H9 (cell line): ENCODE measurements around the gene PHGDH. TPM values are rescaled to one million over a fixed set of nuclear protein-coding genes. Genes with fewer than 3 reads are reported as not detected.

Source experiments
- DNase-seq: peaks from one replicate; pipeline ENCODE4 v3.0.0-alpha.2; 2017
- H2AFZ ChIP-seq: one replicate; pipeline ENCODE4 v1.6.1; 2013; ENCODE audit warnings: mild to moderate bottlenecking, low read length, control low read depth, moderate library complexity
- H2AK5ac ChIP-seq: 2 replicates; pipeline ENCODE4 v1.6.1; 2013; ENCODE audit warnings: low read length, control low read depth, mixed read lengths; ENCODE audit not compliant: insufficient read length
- H2BK120ac ChIP-seq: one replicate; pipeline ENCODE4 v1.6.1; 2013; ENCODE audit warnings: low read depth, mild to moderate bottlenecking, low read length, control low read depth, inconsistent platforms; ENCODE audit not compliant: poor library complexity, severe bottlenecking
- H2BK12ac ChIP-seq: 2 replicates; pipeline ENCODE4 v1.6.1; 2013; ENCODE audit warnings: low read length, control low read depth, mixed read lengths, low read depth; ENCODE audit not compliant: insufficient read length
- H2BK15ac ChIP-seq: 2 replicates; pipeline ENCODE4 v1.6.1; 2013; ENCODE audit warnings: low read depth, low read length, control low read depth
- H2BK20ac ChIP-seq: one replicate; pipeline ENCODE4 v1.6.1; 2013; ENCODE audit warnings: low read depth, mild to moderate bottlenecking, low read length, control low read depth, inconsistent platforms; ENCODE audit not compliant: poor library complexity, severe bottlenecking
- H2BK5ac ChIP-seq: 2 replicates; pipeline ENCODE4 v1.6.1; 2013; ENCODE audit warnings: low read length, control low read depth, mixed read lengths; ENCODE audit not compliant: insufficient read length
- H3K14ac ChIP-seq: 2 replicates; pipeline ENCODE4 v1.6.1; 2013; ENCODE audit warnings: low read length, control low read depth; ENCODE audit not compliant: insufficient read depth
- H3K18ac ChIP-seq: 2 replicates; pipeline ENCODE4 v1.6.1; 2013; ENCODE audit warnings: low read depth, mild to moderate bottlenecking, mixed read lengths, low read length, control low read depth; ENCODE audit not compliant: insufficient read length
- H3K23ac ChIP-seq: 2 replicates; pipeline ENCODE4 v1.6.1; 2013; ENCODE audit warnings: low read length, control low read depth, mixed read lengths, low read depth; ENCODE audit not compliant: insufficient read length
- H3K23me2 ChIP-seq: 2 replicates; pipeline ENCODE4 v1.6.1; 2013; ENCODE audit warnings: low read depth, mild to moderate bottlenecking, mixed read lengths, low read length, control low read depth; ENCODE audit not compliant: insufficient read length, poor library complexity, severe bottlenecking
- H3K27ac ChIP-seq: 2 replicates; pipeline ENCODE4 v1.5.1; 2013; ENCODE audit warnings: low read length, control low read depth, mixed read lengths, low read depth; ENCODE audit not compliant: insufficient read length
- H3K27me3 ChIP-seq: 2 replicates; pipeline ENCODE4 v1.6.1; 2013; ENCODE audit warnings: low read length, control low read depth, inconsistent platforms; ENCODE audit not compliant: insufficient read depth
- H3K4ac ChIP-seq: 2 replicates; pipeline ENCODE4 v1.6.1; 2013; ENCODE audit warnings: low read depth, mild to moderate bottlenecking, control low read depth, inconsistent platforms, low read length, moderate library complexity
- H3K4me1 ChIP-seq: 2 replicates; pipeline ENCODE4 v1.6.1; 2013; ENCODE audit warnings: low read length, control low read depth, inconsistent platforms; ENCODE audit not compliant: insufficient read depth
- H3K4me2 ChIP-seq: 2 replicates; pipeline ENCODE4 v1.6.1; 2013; ENCODE audit warnings: low read length, control low read depth, mixed read lengths; ENCODE audit not compliant: insufficient read length, insufficient read depth
- H3K56ac ChIP-seq: 2 replicates; pipeline ENCODE4 v1.6.1; 2013; ENCODE audit warnings: low read depth, mild to moderate bottlenecking, mixed read lengths, low read length, control low read depth; ENCODE audit not compliant: insufficient read length
- H3K79me1 ChIP-seq: 2 replicates; pipeline ENCODE4 v1.6.1; 2013; ENCODE audit warnings: low read depth, mild to moderate bottlenecking, moderate library complexity, low read length, control low read depth, inconsistent platforms; ENCODE audit not compliant: insufficient read depth, poor library complexity, severe bottlenecking
- H3K79me2 ChIP-seq: 2 replicates; pipeline ENCODE4 v1.6.1; 2013; ENCODE audit warnings: low read length, control low read depth, inconsistent platforms; ENCODE audit not compliant: insufficient read depth
- H3K9ac ChIP-seq: 2 replicates; pipeline ENCODE4 v1.6.1; 2013; ENCODE audit warnings: low read length, control low read depth, mixed read lengths; ENCODE audit not compliant: insufficient read length; ENCODE audit errors: extremely low read depth
- H3K9me3 ChIP-seq: one replicate; pipeline ENCODE4 v1.6.1; 2013; ENCODE audit warnings: low read depth, low read length, inconsistent platforms; ENCODE audit not compliant: control insufficient read depth
- H3T11ph ChIP-seq: one replicate; pipeline ENCODE4 v1.6.1; 2013; ENCODE audit warnings: mild to moderate bottlenecking, low read length, control low read depth, inconsistent platforms
- H4K20me1 ChIP-seq: one replicate; pipeline ENCODE4 v1.6.1; 2013; ENCODE audit not compliant: control insufficient read depth, insufficient read length, insufficient read depth
- H4K5ac ChIP-seq: 2 replicates; pipeline ENCODE4 v1.6.1; 2013; ENCODE audit warnings: low read depth, mild to moderate bottlenecking, mixed read lengths, low read length, control low read depth; ENCODE audit not compliant: insufficient read length
- H4K8ac ChIP-seq: replicated peaks from 2 replicates; pipeline ENCODE4 v1.6.1; 2013; ENCODE audit warnings: low read length, control low read depth, mixed read lengths, low read depth; ENCODE audit not compliant: insufficient read length
- H4K91ac ChIP-seq: 2 replicates; pipeline ENCODE4 v1.6.1; 2013; ENCODE audit warnings: low read depth, mild to moderate bottlenecking, moderate library complexity, mixed read lengths, low read length, control low read depth; ENCODE audit not compliant: insufficient read length
- H3K27ac Mint-ChIP-seq, 3 experiments: 2 replicates in 2 of 3; 3 replicates in 1 of 3; pipeline ENCODE4 v1.8.0; 2020 to 2021; ENCODE audit warnings: mixed read lengths in 3 of 3, mild to moderate bottlenecking in 1 of 3, moderate library complexity in 1 of 3
- H3K27me3 Mint-ChIP-seq: 2 replicates; pipeline ENCODE4 v1.8.0; 2021; ENCODE audit warnings: low read depth, mild to moderate bottlenecking, moderate library complexity, mixed read lengths
- H3K36me3 Mint-ChIP-seq, 3 experiments: 2 replicates in 2 of 3; 3 replicates in 1 of 3; pipeline ENCODE4 v1.8.0; 2020 to 2021; ENCODE audit warnings: low read depth in 3 of 3, mixed read lengths in 3 of 3; ENCODE audit not compliant: insufficient read depth in 1 of 3
- H3K4me1 Mint-ChIP-seq, 2 experiments: 2 replicates each; pipeline ENCODE4 v1.8.0; 2020; ENCODE audit warnings: mixed read lengths in 2 of 2
- H3K4me3 Mint-ChIP-seq, 2 experiments: 2 replicates in 1 of 2; 3 replicates in 1 of 2; pipeline ENCODE4 v1.8.0; 2020 to 2021; ENCODE audit warnings: mild to moderate bottlenecking in 2 of 2, mixed read lengths in 2 of 2, moderate library complexity in 1 of 2
- H3K9me3 Mint-ChIP-seq, 2 experiments: 2 replicates in 1 of 2; 3 replicates in 1 of 2; pipeline ENCODE4 v1.8.0; 2020; ENCODE audit warnings: mild to moderate bottlenecking in 2 of 2, mixed read lengths in 2 of 2, moderate library complexity in 1 of 2
- whole genome bisulfite sequencing: extraction: QIAGEN DNeasy Blood & Tissue Kit; methylation state at CpG from one replicate; pipeline ENCODE4 v1.1.7; 2013; ENCODE audit warnings: missing lambda C conversion rate, low lambda C conversion rate, mixed read lengths; ENCODE audit not compliant: insufficient read length; ENCODE audit errors: extremely low coverage; 5-methylcytosine and 5-hydroxymethylcytosine counted together
- total RNA-seq: library from RNA; stranded (reverse); gene quantifications from 2 replicates; pipeline ENCODE4 v1.2.1, GENCODE V29; 2021
- TF ChIP-seq, protein P1 (sequence below): fragments of 200-600 bp; sonication (generic); conservative IDR thresholded peaks from 3 replicates; pipeline ENCODE4 v1.8.0; 2021; ENCODE audit warnings: antibody characterized with exemption, mild to moderate bottlenecking

PHGDH gene
- total RNA-seq, 1 experiment from 2014 or later: 458 TPM

DNA sequence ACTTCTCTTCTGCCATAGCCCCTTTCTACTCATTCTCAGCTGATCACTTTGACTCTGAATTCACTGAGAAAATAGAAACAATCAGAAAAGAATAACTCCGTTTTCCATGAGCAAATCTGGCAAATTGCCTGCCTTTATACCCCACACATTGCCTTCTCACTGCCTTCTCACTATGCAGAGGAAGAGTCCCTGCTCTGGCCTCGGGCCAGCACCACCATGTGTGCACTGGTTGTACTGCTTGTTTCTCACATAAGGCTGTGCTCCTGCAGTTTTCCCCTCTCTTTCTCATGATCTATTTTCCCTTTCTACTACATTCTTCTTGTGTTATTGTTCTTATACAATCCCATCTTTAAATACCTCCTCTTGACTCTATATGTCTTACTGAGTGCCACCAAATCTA, 59.3 kb downstream of the PHGDH start:
- peaks cover 5% of the 10 kb centered on the region; the same call in 1 of the 2 replicates for H3K4me1 ChIP-seq
- Mint-ChIP-seq H3K9me3 (no peaks in the 10 kb centered on the region), H3K4me3 (no peak overlapping the region), H3K4me1 (peaks cover 13 to 16% of the 10 kb centered on the region in 2 experiments), H3K36me3 (no peaks in the 10 kb centered on the region), H3K27me3 (peaks cover 7% of the 10 kb centered on the region), H3K27ac (no peak overlapping the region)
- H2BK15ac ChIP-seq: no peak overlapping the region
- no peak overlapping the region for H2BK12ac ChIP-seq
- no peak overlapping the region for H2AFZ ChIP-seq
- no peak overlapping the region for H4K5ac ChIP-seq
- no peak overlapping the region for H3K4ac ChIP-seq
- no peaks in the 10 kb centered on the region for H3K27me3 ChIP-seq
- no peak overlapping the region for H3K4me2 ChIP-seq
- H3K9me3 ChIP-seq: no peaks in the 10 kb centered on the region
- H3K27ac ChIP-seq: no peak overlapping the region
- H3K23ac ChIP-seq: no peak overlapping the region
- no peaks in the 10 kb centered on the region for H3K23me2 ChIP-seq
- H3K79me1 ChIP-seq: no peaks in the 10 kb centered on the region
- no peak overlapping the region for H3T11ph ChIP-seq
- no peak overlapping the region for H3K9ac ChIP-seq
- H4K91ac ChIP-seq: no peak overlapping the region
- H4K8ac ChIP-seq: no peak overlapping the region
- H3K14ac ChIP-seq: no peak overlapping the region
- H3K18ac ChIP-seq: no peak overlapping the region
- H2BK5ac ChIP-seq: no peak overlapping the region
- no CpG with 5 or more reads among the region's 2 CpGs for WGBS
- no peak overlapping the region for H3K56ac ChIP-seq
- H2BK120ac ChIP-seq: no peak overlapping the region
- H4K20me1 ChIP-seq: no peaks in the 10 kb centered on the region
- no peak overlapping the region for H2BK20ac ChIP-seq
- DNase-seq: no peak
- no peaks in the 10 kb centered on the region for H3K79me2 ChIP-seq
- no peak overlapping the region for H2AK5ac ChIP-seq
- TF ChIP-seq, protein P1, sequence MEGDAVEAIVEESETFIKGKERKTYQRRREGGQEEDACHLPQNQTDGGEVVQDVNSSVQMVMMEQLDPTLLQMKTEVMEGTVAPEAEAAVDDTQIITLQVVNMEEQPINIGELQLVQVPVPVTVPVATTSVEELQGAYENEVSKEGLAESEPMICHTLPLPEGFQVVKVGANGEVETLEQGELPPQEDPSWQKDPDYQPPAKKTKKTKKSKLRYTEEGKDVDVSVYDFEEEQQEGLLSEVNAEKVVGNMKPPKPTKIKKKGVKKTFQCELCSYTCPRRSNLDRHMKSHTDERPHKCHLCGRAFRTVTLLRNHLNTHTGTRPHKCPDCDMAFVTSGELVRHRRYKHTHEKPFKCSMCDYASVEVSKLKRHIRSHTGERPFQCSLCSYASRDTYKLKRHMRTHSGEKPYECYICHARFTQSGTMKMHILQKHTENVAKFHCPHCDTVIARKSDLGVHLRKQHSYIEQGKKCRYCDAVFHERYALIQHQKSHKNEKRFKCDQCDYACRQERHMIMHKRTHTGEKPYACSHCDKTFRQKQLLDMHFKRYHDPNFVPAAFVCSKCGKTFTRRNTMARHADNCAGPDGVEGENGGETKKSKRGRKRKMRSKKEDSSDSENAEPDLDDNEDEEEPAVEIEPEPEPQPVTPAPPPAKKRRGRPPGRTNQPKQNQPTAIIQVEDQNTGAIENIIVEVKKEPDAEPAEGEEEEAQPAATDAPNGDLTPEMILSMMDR: peak; percentile 57
